IMR-90 (cell line): ENCODE measurements around the gene DNAH17.

Experiments
- BHLHE40 ChIP-seq: fragments of 150-350 bp; IDR thresholded peaks from 2 replicates; pipeline ENCODE4 v1.6.1; 2016; ENCODE audit warnings: mild to moderate bottlenecking, low read depth, low read length
- CHD1 ChIP-seq: IDR thresholded peaks from 2 replicates; pipeline ENCODE4 v1.6.1; 2012; ENCODE audit warnings: low read depth, low read length, improper control_type of control experiment
- CTCF ChIP-seq: conservative IDR thresholded peaks from 2 replicates; pipeline ENCODE4 v1.5.1; 2012; ENCODE audit warnings: mild to moderate bottlenecking, low read depth, low read length, improper control_type of control experiment
- FOS ChIP-seq: fragments of 150-350 bp; IDR thresholded peaks from 2 replicates; pipeline ENCODE4 v1.6.1; 2016; ENCODE audit warnings: low read depth, low read length
- MAFK ChIP-seq: IDR thresholded peaks from 2 replicates; pipeline ENCODE4 v1.6.1; 2012; ENCODE audit warnings: low read depth, low read length, improper control_type of control experiment
- MXI1 ChIP-seq: IDR thresholded peaks from 2 replicates; pipeline ENCODE4 v1.6.1; 2012; ENCODE audit warnings: low read depth, mild to moderate bottlenecking, low read length, moderate library complexity, borderline replicate concordance
- NFE2L2 ChIP-seq: fragments of 150-350 bp; IDR thresholded peaks from 2 replicates; pipeline ENCODE4 v1.6.1; 2016; ENCODE audit warnings: low read depth, mild to moderate bottlenecking, low read length
- POLR2A ChIP-seq: IDR thresholded peaks from 2 replicates; pipeline ENCODE4 v1.6.1; 2012; ENCODE audit warnings: mild to moderate bottlenecking, low read depth, low read length
- RAD21 ChIP-seq: IDR thresholded peaks from 2 replicates; pipeline ENCODE4 v1.6.1; 2012; ENCODE audit warnings: low read length, improper control_type of control experiment
- RCOR1 ChIP-seq: IDR thresholded peaks from 2 replicates; pipeline ENCODE4 v1.6.1; 2012; ENCODE audit warnings: mild to moderate bottlenecking, low read length, improper control_type of control experiment; ENCODE audit not compliant: insufficient replicate concordance
- RFX5 ChIP-seq: IDR thresholded peaks from 2 replicates; pipeline ENCODE4 v1.8.0; 2012; ENCODE audit warnings: low read depth, mild to moderate bottlenecking, low read length, moderate library complexity
- SMC3 ChIP-seq: fragments of 150-350 bp; IDR thresholded peaks from 2 replicates; pipeline ENCODE4 v1.6.1; 2016; ENCODE audit warnings: low read depth, mild to moderate bottlenecking, antibody characterized with exemption, low read length, moderate library complexity
- USF2 ChIP-seq: fragments of 150-350 bp; IDR thresholded peaks from 2 replicates; pipeline ENCODE4 v1.6.1; 2017; ENCODE audit warnings: mild to moderate bottlenecking, antibody characterized with exemption, low read length, low read depth

- TF ChIP-seq FOS: no peak
- no peak for TF ChIP-seq NFE2L2
- TF ChIP-seq CTCF: no peak
- TF ChIP-seq BHLHE40: no peak
- TF ChIP-seq RFX5: no peak
- TF ChIP-seq POLR2A: no peak
- no peak for TF ChIP-seq RCOR1
- TF ChIP-seq RAD21: no peak
- no peak for TF ChIP-seq MAFK
- no peak for TF ChIP-seq USF2
- no peak for TF ChIP-seq MXI1
- no peak for TF ChIP-seq SMC3
- no peak for TF ChIP-seq CHD1
These were observed 115.0 kb downstream of the DNAH17 start for GRCh38 chr17:78462148-78462547.
